ENCODE measurements around the gene JARID2.

DNA sequence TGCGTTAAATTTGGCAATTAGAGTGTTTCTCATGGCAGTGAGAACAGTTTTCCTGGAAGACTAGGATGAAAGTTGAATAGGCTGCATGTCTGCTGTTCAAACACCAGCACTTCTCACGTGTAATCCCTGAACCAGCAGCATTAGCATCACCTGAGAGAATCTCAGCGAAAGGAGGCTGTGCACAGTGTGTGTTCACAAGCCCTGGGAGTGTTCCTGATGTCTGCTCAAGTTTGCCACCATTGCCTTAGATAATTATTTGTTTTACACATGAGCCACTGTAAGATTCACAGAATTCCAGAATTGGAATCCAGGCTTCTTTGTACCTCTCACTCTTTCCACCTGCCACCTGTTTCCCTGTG lies 117.3 kb downstream of the JARID2 start:
- TF ChIP-seq, protein P1, sequence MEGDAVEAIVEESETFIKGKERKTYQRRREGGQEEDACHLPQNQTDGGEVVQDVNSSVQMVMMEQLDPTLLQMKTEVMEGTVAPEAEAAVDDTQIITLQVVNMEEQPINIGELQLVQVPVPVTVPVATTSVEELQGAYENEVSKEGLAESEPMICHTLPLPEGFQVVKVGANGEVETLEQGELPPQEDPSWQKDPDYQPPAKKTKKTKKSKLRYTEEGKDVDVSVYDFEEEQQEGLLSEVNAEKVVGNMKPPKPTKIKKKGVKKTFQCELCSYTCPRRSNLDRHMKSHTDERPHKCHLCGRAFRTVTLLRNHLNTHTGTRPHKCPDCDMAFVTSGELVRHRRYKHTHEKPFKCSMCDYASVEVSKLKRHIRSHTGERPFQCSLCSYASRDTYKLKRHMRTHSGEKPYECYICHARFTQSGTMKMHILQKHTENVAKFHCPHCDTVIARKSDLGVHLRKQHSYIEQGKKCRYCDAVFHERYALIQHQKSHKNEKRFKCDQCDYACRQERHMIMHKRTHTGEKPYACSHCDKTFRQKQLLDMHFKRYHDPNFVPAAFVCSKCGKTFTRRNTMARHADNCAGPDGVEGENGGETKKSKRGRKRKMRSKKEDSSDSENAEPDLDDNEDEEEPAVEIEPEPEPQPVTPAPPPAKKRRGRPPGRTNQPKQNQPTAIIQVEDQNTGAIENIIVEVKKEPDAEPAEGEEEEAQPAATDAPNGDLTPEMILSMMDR (IDR thresholded peaks at IDR 0.05 in 4 of 5, conservative IDR thresholded peaks at IDR 0.05 in 1 of 5) = no peak
- TF ChIP-seq POLR2A (IDR thresholded peaks at IDR 0.05) = no peak

Data from gastrocnemius medialis (tissue), 4 donors.